Measurements from ENCODE around the gene PCDHA9.
"Not testable (repeated sequence)": the region's sequence is repeated elsewhere in the genome, so short reads cannot be mapped to it uniquely, and the experiment has no call there.

The PCDHA9 gene, protein sequence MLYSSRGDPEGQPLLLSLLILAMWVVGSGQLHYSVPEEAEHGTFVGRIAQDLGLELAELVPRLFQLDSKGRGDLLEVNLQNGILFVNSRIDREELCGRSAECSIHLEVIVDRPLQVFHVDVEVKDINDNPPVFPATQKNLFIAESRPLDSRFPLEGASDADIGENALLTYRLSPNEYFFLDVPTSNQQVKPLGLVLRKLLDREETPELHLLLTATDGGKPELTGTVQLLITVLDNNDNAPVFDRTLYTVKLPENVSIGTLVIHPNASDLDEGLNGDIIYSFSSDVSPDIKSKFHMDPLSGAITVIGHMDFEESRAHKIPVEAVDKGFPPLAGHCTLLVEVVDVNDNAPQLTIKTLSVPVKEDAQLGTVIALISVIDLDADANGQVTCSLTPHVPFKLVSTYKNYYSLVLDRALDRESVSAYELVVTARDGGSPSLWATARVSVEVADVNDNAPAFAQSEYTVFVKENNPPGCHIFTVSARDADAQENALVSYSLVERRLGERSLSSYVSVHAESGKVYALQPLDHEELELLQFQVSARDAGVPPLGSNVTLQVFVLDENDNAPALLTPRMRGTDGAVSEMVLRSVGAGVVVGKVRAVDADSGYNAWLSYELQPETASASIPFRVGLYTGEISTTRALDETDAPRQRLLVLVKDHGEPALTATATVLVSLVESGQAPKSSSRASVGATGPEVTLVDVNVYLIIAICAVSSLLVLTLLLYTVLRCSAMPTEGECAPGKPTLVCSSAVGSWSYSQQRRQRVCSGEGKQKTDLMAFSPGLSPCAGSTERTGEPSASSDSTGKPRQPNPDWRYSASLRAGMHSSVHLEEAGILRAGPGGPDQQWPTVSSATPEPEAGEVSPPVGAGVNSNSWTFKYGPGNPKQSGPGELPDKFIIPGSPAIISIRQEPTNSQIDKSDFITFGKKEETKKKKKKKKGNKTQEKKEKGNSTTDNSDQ

DNA sequence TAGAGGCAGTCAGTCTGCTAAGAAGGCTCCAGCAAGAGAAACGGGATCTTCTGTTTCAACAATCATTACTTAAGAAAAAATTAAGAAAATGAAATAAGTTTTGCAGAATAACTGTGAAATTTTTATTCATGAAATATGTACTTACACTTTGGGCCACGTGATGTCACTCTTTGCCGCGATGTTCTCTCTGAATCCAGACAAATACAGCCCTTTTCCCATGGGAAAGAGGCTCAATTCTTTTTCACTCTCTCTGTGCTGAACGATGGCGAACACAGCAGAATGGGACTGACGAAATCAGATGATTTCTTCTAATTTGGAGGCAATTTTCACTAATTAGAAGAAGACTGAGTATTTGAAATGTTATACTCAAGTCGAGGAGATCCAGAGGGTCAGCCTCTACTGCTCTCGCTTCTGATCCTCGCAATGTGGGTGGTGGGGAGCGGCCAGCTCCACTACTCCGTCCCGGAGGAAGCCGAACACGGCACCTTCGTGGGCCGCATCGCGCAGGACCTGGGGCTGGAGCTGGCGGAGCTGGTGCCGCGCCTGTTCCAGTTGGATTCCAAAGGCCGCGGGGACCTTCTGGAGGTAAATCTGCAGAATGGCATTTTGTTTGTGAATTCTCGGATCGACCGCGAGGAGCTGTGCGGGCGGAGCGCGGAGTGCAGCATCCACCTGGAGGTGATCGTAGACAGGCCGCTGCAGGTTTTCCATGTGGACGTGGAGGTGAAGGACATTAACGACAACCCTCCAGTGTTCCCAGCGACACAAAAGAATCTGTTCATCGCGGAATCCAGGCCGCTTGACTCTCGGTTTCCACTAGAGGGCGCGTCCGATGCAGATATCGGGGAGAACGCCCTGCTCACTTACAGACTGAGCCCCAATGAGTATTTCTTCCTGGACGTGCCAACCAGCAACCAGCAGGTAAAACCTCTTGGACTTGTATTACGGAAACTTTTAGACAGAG is at the start of gene PCDHA9:
Gene PCDHA9, plus strand, starts transcription at position 244 of the 964 bp plus-strand sequence. Its CDS starts 114 bp downstream, at position 358.
- not testable (repeated sequence) for H3K27me3 ChIP-seq (ENCODE audit: insufficient read depth, low read depth, severe bottlenecking); DNase-seq; H3K4me3 ChIP-seq (ENCODE audit: low read depth, low read length); H3K27ac ChIP-seq; H3K9me3 ChIP-seq (ENCODE audit: severe bottlenecking); H3K36me3 ChIP-seq

GRCh38 chr5:140800816-140801493 is 47.2 kb upstream of the PCDHA9 start, which contains the start of gene PCDHA3:
PCDHA3 (plus strand) TSS chr5:140801057.
- Histone ChIP-seq H3K36me3 (no peaks in the 10 kb centered on the region), H3K27ac (no peak within 1 kb of the TSS), H3K4me3 (ENCODE audit: low read depth, low read length) (no peak within 1 kb of the TSS), H3K27me3 (ENCODE audit: insufficient read depth, low read depth, severe bottlenecking) (no peaks in the 10 kb centered on the region), H3K9me3 (ENCODE audit: severe bottlenecking) (peaks cover 2% of the 10 kb centered on the region)
- TF ChIP-seq, protein P1, sequence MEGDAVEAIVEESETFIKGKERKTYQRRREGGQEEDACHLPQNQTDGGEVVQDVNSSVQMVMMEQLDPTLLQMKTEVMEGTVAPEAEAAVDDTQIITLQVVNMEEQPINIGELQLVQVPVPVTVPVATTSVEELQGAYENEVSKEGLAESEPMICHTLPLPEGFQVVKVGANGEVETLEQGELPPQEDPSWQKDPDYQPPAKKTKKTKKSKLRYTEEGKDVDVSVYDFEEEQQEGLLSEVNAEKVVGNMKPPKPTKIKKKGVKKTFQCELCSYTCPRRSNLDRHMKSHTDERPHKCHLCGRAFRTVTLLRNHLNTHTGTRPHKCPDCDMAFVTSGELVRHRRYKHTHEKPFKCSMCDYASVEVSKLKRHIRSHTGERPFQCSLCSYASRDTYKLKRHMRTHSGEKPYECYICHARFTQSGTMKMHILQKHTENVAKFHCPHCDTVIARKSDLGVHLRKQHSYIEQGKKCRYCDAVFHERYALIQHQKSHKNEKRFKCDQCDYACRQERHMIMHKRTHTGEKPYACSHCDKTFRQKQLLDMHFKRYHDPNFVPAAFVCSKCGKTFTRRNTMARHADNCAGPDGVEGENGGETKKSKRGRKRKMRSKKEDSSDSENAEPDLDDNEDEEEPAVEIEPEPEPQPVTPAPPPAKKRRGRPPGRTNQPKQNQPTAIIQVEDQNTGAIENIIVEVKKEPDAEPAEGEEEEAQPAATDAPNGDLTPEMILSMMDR (IDR thresholded peaks at IDR 0.05; ENCODE audit: low read depth, low read length) = 0 out of 2 replicates have a peak, but pooled peaks have one; percentile 5
- no peak for DNase-seq

DNA sequence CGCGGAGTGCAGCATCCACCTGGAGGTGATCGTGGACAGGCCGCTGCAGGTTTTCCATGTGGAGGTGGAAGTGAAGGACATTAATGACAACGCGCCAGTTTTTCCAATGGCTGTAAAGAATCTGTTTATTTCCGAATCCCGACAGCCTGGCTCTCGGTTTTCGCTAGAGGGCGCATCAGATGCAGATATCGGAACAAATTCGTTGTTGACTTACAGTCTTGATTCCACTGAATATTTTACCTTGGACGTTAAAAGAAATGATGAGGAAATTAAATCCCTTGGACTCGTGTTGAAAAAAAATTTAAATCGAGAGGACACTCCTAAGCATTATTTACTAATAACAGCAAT is 46.7 kb upstream of the PCDHA9 start:
- no peak overlapping the region for H3K4me3 ChIP-seq (ENCODE audit: low read depth, low read length)
- H3K36me3 ChIP-seq = no peaks in the 10 kb centered on the region
- DNase-seq = no peak
- TF ChIP-seq, protein P1 (IDR thresholded peaks at IDR 0.05; ENCODE audit: low read depth, low read length) = no peak
- H3K27ac ChIP-seq = no peak overlapping the region
- peaks cover 2% of the 10 kb centered on the region for H3K9me3 ChIP-seq (ENCODE audit: severe bottlenecking)
- no peaks in the 10 kb centered on the region for H3K27me3 ChIP-seq (ENCODE audit: insufficient read depth, low read depth, severe bottlenecking)

DNA sequence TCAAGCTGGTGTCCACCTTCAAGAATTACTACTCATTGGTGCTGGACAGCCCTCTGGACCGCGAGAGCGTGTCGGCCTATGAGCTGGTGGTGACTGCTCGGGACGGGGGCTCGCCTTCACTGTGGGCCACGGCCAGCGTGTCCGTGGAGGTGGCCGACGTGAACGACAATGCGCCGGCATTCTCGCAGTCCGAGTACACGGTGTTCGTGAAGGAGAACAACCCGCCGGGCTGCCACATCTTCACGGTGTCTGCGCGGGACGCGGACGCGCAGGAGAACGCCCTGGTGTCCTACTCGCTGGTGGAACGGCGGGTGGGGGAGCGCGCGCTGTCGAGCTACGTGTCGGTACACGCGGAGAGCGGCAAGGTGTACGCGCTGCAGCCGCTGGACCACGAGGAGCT is 45.8 kb upstream of the PCDHA9 start:
- not testable (repeated sequence) for H3K27ac ChIP-seq; H3K36me3 ChIP-seq; DNase-seq; H3K9me3 ChIP-seq (ENCODE audit: severe bottlenecking); H3K27me3 ChIP-seq (ENCODE audit: insufficient read depth, low read depth, severe bottlenecking); H3K4me3 ChIP-seq (ENCODE audit: low read depth, low read length)

GRCh38 chr5:140802781-140803271 is 45.4 kb upstream of the PCDHA9 start:
- no peak for DNase-seq
- peaks cover 3% of the 10 kb centered on the region; the same call in 1 of the 2 replicates for H3K36me3 ChIP-seq
- H3K4me3 ChIP-seq (ENCODE audit: low read depth, low read length) = no peak overlapping the region
- no peaks in the 10 kb centered on the region for H3K27me3 ChIP-seq (ENCODE audit: insufficient read depth, low read depth, severe bottlenecking)
- TF ChIP-seq, protein P1 (IDR thresholded peaks at IDR 0.05; ENCODE audit: low read depth, low read length) = no peak
- no peak overlapping the region for H3K27ac ChIP-seq
- peaks cover 2% of the 10 kb centered on the region for H3K9me3 ChIP-seq (ENCODE audit: severe bottlenecking)
